ENCODE data around the gene OLFM2.
"Not testable (repeated sequence)": the region's sequence is repeated elsewhere in the genome, so short reads cannot be mapped to it uniquely, and the experiment has no call there.

OLFM2 gene

DNA sequence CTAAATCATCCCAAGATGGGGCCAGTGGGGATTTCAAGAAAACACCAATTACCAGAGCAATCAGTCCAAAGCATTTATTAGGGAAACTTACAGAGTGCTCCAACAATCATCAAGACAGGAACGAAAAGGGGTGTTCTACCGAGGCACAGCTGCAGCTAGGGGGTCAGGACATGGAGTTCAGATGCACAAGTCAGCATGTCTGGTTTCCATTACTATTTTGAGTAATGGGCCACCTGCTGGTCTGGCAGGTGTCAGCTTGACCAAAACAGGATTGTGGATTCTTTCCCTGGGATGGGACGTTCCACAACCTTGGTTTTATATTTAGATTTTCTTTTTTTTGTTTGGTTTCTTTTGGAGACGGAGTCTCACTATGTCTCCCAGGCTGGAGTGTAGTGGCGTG, 112.5 kb downstream of the OLFM2 start:
- DNase-seq: no peak

DNA sequence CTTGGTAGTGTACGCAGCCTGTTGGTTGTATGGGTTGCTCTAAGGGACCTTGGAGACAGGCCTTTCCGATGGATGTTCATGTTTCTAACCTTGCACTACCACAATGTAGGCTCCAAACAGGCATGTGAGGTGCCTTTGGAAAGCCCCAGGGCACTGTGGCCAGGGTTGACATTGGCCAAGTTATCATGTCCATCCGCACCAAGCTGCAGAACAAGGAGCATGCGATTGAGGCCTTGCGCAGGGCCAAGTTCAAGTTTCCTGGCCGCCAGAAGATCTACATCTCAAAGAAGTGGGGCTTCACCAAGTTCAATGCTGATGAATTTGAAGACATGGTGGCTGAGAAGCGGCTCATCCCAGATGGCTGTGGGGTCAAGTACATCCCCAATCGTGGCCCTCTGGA, 116.3 kb downstream of the OLFM2 start:
- DNase-seq: not testable (repeated sequence)

DNA sequence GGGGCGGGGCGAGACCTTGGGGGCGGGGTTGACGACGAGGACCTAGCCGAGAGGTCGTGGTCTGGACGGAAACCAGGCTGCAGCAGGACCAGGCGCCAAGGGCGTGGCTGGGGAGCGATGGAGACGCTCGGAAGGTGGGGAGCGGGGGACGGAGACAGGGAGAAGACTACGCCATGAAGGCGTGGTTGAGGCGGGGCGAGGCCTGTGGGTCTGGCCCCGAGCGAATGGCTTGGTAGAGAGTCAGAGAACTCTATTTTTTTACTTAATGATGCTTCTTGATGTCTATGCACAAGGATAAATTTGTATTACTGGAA, 116.8 kb downstream of the OLFM2 start:
- DNase-seq: peak; percentile 98

DNA sequence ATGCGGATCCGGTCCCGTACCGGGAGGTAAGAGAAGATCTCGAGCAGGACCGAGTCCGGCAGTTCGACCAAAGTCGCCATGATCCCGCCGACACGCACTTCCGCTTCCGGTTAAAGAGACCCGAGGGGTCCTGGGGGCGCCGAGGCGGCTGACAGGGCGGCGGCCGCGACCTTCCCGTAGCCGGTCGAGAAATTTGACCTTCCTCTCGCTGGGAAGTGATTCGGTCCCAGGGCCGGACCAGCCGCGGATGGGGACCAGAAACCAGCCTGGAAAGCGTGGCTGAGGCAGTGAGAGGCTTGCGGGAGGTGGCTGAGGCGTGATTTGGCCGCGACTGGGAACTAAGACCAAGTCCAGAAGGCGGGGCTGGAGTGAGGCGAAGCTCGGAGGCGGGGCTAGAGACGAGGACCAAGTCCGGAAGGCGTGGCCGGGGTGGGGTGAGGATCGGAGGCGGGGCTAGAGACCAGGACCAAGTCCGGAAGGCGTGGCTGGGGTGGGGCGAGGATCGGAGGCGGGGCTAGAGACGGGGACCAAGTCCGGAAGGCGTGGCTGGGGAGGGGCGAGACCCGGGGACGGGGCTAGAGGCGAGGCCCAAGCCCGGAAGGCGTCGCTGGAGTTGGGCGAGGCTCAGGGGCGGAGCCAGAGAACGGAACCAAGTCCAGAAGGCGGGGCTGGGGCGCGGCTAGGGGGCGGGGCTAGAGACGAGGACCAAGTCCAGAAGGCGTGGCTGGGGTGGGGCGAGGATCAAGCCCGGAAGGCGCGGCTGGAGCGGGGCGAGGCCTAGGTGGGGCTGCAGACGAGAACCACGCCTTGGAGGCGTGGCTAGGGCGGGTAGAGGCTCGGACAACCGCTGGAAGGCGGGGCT, 117.3 kb downstream of the OLFM2 start, which contains the start of gene FBXL12:
Gene FBXL12 (minus strand): TSS at position 346 of the 862 bp plus-strand sequence. CDS start 266 bp downstream, at position 80.
- peak; percentile 99 for DNase-seq

DNA sequence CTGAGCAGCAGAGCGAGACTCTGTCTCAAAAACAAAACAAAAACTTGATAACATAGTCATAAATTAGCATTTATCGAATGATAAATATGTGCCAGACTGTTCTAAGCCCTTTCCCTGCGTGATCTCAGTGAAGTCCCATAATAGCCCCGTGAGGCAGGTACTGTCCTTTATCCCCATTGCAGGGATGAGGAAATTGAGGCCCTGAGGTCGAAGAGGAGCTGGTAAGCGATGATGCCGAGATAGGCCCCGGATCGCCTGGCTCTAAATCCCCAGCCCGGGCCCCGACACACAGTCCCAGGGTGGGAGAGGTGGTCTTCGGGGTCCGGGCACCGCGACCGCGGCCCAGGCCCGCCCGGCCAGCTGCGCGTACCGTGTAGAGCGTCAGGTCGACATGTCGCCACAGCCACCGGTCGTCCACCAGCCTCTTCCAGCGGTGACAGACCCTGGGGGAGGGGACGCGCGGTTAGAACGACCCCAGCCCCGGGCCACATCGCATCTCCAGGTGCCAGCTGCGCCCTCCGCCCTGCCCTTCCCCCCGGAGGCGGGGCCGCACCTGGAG, 118.1 kb downstream of the OLFM2 start:
- no peak for DNase-seq

DNA sequence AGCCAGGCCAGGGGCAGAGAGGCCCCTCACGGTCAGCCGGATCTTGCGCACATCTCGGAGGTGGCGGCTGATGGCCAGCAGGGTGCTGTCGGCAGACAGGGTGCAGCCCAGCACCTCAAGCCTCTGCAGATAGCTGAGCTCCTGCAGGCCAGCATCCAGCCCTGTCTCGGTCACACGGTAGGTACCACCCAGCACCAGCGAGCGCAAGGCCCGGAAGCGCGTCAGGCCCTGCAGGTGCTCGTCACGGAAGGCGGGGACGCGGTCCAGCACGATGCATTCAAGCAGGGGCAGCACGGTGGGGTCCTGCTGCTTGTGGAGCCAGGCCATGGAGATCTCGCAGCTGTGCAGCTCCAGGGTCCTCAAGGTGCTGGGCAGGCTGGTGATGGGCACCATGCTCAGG, 125.2 kb downstream of the OLFM2 start:
- no peak for DNase-seq

DNA sequence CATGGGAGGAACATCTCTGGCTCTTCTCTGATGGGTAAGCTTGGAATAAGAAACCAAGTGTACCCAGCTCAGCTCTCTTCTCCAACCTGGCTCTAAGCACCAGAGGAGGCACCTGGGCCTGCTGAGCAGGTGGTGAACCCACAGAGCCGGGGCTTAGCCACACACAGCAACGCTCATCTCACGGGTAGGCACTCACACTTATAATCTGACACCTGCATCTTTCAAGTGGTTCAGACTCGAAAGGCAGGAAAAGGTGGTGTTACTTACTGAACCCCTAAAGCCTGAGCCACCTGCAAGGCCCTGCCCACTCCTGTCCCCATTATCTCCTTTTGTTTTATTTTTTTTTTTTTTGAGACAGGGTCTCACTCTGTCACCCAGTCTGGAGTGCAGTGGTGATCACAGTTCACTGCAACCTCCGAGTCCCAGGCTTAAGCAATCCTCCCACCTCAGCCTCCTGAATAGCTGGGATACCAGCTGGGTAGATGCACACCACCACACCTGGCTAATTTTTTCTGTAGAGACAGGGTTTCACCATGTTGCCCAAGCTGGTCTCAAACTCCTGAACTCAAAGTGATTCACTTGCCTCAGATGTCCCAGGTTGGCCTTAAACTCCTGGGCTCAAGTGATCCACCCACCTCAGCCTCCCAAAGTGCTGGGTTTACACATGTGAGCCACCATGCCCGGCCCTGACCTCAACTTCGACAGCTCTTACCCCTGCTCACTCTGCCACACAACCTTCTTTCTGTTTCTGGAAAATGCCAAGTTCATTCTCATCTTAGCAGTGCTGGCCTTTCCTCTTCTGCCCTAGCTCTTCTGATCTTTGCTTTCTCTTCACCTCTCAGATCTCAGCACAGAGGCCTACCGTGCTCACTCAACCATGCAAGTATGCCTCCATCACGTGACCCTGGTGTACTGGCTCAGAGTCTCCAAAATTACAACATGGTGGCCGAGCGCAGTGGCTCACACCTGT, 127.2 kb downstream of the OLFM2 start:
- DNase-seq: no peak

DNA sequence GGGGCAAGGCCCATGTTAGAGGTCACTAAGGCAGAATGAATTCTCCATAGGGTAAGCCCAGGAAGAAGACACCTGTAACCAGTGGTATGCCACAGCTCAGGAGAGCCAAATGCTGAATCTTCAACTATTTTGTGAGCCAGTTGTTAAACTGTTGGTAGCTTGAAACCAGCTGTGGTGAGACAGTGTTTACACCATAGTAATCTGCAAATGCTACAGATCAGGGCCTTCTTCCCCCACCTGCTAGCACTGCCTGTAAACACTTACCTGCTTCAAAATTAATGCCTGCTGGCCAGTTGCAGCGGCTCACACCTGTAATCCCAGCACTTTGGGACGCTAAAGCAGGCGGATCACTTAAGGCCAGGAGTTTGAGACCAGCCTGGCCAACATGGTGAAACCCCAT, 129.5 kb downstream of the OLFM2 start:
- DNase-seq: no peak

Measured in SHP77 treated with DMSO at 0.1 percent for 48 hours (cell line).